Gastrocnemius medialis (tissue), 4 donors: ENCODE data around the gene ETFB. TPM values are rescaled to one million over a fixed set of nuclear protein-coding genes. Genes with fewer than 3 reads are reported as not detected.

Experiments used
- ATAC-seq, 2 donors: fragments of 150-250 bp; one replicate each; pipeline ENCODE4 v1.9.1; 2016
- DNase-seq, 2 donors: peaks; one replicate each; pipeline ENCODE4 v3.0.0-alpha.2; 2019
- H3K27ac ChIP-seq, 4 donors: fragments of 200-600 bp; sonication (generic); 1 replicate in 1 of 4; 2 replicates in 3 of 4; pipeline ENCODE4 v1.5.1; 2016 to 2018; ENCODE audit warnings: mild to moderate bottlenecking in 2 of 4, moderate library complexity in 1 of 4
- H3K27me3 ChIP-seq, 3 donors: fragments of 200-600 bp; sonication (generic) in 2 of 3; 1 replicate in 1 of 3; 2 replicates in 2 of 3; pipeline versions ENCODE4 v1.5.1 to v1.6.0; 2016 to 2019; ENCODE audit warnings: mild to moderate bottlenecking in 1 of 3, moderate library complexity in 1 of 3
- H3K36me3 ChIP-seq, 2 donors: fragments of 200-600 bp; sonication (generic) in 1 of 2; one replicate each; pipeline ENCODE4 v1.5.1; 2017 to 2018
- H3K4me1 ChIP-seq, 2 donors: fragments of 200-600 bp; sonication (generic) in 1 of 2; one replicate each; pipeline ENCODE4 v1.5.1; 2016 to 2017; ENCODE audit warnings: mild to moderate bottlenecking in 2 of 2
- H3K4me3 ChIP-seq, 4 donors: fragments of 200-600 bp; sonication (generic) in 3 of 4; 1 replicate in 1 of 4; 2 replicates in 3 of 4; pipeline ENCODE4 v1.5.1; 2016 to 2019; ENCODE audit warnings: mild to moderate bottlenecking in 2 of 4
- H3K9me3 ChIP-seq, 3 donors: fragments of 200-600 bp; sonication (generic) in 2 of 3; 1 replicate in 1 of 3; 2 replicates in 2 of 3; pipeline ENCODE4 v1.5.1; 2016 to 2019
- POLR2A ChIP-seq, 2 donors: fragments of 450-650 bp; IDR thresholded peaks; one replicate each; pipeline ENCODE4 v1.6.1; 2017; ENCODE audit warnings: antibody characterized with exemption in 2 of 2, mild to moderate bottlenecking in 2 of 2, moderate library complexity in 2 of 2
- in situ Hi-C, 4 donors: fragments of 200-750 bp; cut with MboI; loops; one replicate each; pipeline versions ENCODE4 v1.15.0 to v1.8.0; 2017; ENCODE audit warnings: low sequenced_read_pairs in 4 of 4
- intact Hi-C: fragments of 100-400 bp; cut with DNase I; formaldehyde crosslinking; loops from one replicate; pipeline ENCODE4 v1.15.1; 2023; ENCODE audit warnings: low total_unique reads
- total RNA-seq, 4 donors: library from RNA; depleted of rRNA; stranded (reverse); fragments of >200 nt; gene quantifications; one replicate each; pipeline versions ENCODE4 v1.1.0 to v1.2.3, GENCODE V29; 2016
- TF ChIP-seq, protein P1 (sequence below), 5 experiments: fragments of 450-650 bp in 3 of 5; fragments of 200-600 bp in 2 of 5; sonication (generic) in 2 of 5; IDR thresholded peaks in 4 of 5; conservative IDR thresholded peaks in 1 of 5; 1 replicate in 4 of 5; 2 replicates in 1 of 5; pipeline ENCODE4 v1.5.1; 2016 to 2019; ENCODE audit warnings: antibody characterized with exemption in 5 of 5, mild to moderate bottlenecking in 3 of 5, moderate library complexity in 3 of 5

ETFB gene
- total RNA-seq, 4 donors from 2014 or later = 118 to 164 (median 141) TPM

DNA sequence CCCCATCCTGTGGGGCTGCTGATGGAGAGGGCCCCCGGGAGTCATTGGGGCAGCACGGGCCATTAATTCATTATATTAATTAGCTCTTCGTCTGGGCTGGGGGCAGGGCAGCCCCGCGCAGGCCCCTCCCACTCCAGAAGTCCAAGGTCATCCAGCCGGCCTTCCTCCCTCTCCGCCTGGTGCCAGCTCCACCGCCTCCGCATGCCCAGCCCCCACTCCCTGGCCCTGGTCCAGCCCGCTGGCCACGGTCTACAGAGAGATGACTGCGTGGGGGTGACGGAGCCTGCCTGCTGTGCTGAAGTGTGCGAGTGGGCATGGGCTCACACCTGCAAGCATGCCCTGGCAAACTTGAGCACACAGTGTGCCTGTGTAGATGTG lies 45.9 kb downstream of the ETFB start:
- ATAC-seq = no peak
- intact Hi-C loops = no loop called here

GRCh38 chr19:51319649-51320279 lies 46.4 kb downstream of the ETFB start:
- TF ChIP-seq, protein P1, sequence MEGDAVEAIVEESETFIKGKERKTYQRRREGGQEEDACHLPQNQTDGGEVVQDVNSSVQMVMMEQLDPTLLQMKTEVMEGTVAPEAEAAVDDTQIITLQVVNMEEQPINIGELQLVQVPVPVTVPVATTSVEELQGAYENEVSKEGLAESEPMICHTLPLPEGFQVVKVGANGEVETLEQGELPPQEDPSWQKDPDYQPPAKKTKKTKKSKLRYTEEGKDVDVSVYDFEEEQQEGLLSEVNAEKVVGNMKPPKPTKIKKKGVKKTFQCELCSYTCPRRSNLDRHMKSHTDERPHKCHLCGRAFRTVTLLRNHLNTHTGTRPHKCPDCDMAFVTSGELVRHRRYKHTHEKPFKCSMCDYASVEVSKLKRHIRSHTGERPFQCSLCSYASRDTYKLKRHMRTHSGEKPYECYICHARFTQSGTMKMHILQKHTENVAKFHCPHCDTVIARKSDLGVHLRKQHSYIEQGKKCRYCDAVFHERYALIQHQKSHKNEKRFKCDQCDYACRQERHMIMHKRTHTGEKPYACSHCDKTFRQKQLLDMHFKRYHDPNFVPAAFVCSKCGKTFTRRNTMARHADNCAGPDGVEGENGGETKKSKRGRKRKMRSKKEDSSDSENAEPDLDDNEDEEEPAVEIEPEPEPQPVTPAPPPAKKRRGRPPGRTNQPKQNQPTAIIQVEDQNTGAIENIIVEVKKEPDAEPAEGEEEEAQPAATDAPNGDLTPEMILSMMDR (IDR thresholded peaks at IDR 0.05 in 4 of 5, conservative IDR thresholded peaks at IDR 0.05 in 1 of 5) = no peak
- TF ChIP-seq POLR2A (IDR thresholded peaks at IDR 0.05) = no peak
- intact Hi-C loops (no loop called here), in situ Hi-C loops (no loop called here)
- no peak overlapping the region for H3K27ac ChIP-seq
- no peak overlapping the region for H3K4me3 ChIP-seq
- H3K9me3 ChIP-seq = no peaks in the 10 kb centered on the region
- no peak for DNase-seq
- no peak for ATAC-seq
- no peaks in the 10 kb centered on the region for H3K36me3 ChIP-seq
- no peaks in the 10 kb centered on the region for H3K4me1 ChIP-seq
- peaks cover 0 to 9% (median 4%) of the 10 kb centered on the region in 3 donors for H3K27me3 ChIP-seq

More for the DNA sequence above, 45.9 kb downstream of the ETFB start:
- H3K4me1 ChIP-seq = no peaks in the 10 kb centered on the region
- in situ Hi-C loops = no loop called here
- TF ChIP-seq, protein P1 (IDR thresholded peaks at IDR 0.05 in 4 of 5, conservative IDR thresholded peaks at IDR 0.05 in 1 of 5) = no peak
- no peak for TF ChIP-seq POLR2A (IDR thresholded peaks at IDR 0.05)
- no peak overlapping the region for H3K4me3 ChIP-seq
- H3K36me3 ChIP-seq = no peaks in the 10 kb centered on the region
- H3K9me3 ChIP-seq = no peaks in the 10 kb centered on the region
- H3K27ac ChIP-seq = no peak overlapping the region
- H3K27me3 ChIP-seq = peaks cover 0 to 9% (median 4%) of the 10 kb centered on the region in 3 donors
- DNase-seq = no peak

GRCh38 chr19:51318687-51319648 lies 47.2 kb downstream of the ETFB start:
- no peak for DNase-seq
- Histone ChIP-seq H3K27ac (no peak overlapping the region), H3K4me3 (no peak overlapping the region), H3K4me1 (no peaks in the 10 kb centered on the region), H3K36me3 (no peaks in the 10 kb centered on the region), H3K9me3 (no peaks in the 10 kb centered on the region), H3K27me3 (peaks cover 0 to 7% (median 0%) of the 10 kb centered on the region in 3 donors)
- no peak for TF ChIP-seq POLR2A (IDR thresholded peaks at IDR 0.05)
- TF ChIP-seq, protein P1 (IDR thresholded peaks at IDR 0.05 in 4 of 5, conservative IDR thresholded peaks at IDR 0.05 in 1 of 5) = no peak
- intact Hi-C loops (no loop called here), in situ Hi-C loops (no loop called here)
- no peak for ATAC-seq

DNA sequence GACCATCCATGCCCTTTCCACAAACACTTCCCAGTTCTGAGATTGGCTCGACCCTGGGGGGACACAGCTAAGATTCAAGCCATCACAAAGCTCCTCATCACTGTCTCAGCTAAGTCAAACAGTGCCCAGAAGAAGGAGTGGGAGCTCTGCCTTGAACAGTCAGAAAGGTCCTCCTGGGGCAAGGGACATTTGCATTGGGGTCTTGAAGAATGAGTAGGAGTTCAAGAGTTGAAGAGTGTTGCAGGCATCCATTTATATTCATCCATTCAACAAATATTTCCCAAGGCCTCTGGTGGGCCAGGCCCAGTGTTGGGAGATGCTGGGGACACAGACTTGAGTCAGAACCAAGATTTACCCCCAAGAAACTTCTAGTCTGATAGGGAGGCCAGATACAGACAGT lies 48.2 kb downstream of the ETFB start:
- Histone ChIP-seq H3K4me1 (no peaks in the 10 kb centered on the region), H3K4me3 (no peak overlapping the region), H3K27ac (no peak overlapping the region), H3K36me3 (no peaks in the 10 kb centered on the region), H3K9me3 (no peaks in the 10 kb centered on the region), H3K27me3 (peaks cover 0 to 5% (median 0%) of the 10 kb centered on the region in 3 donors)
- TF ChIP-seq, protein P1 (IDR thresholded peaks at IDR 0.05 in 4 of 5, conservative IDR thresholded peaks at IDR 0.05 in 1 of 5) = no peak
- TF ChIP-seq POLR2A (IDR thresholded peaks at IDR 0.05) = no peak
- ATAC-seq (no peak), DNase-seq (no peak)
- intact Hi-C loops = no loop called here
- in situ Hi-C loops = no loop called here
